ENCODE measurements around the gene BUD31.
"Not testable (repeated sequence)": the region's sequence is repeated elsewhere in the genome, so short reads cannot be mapped to it uniquely, and the experiment has no call there.

BUD31 gene

GRCh38 chr7:99408379-99409191 is at the start of gene BUD31, which contains the start of gene PDAP1:
Gene BUD31 (plus strand): TSS chr7:99408969. CDS start chr7:99411093, 2,124 bp downstream.
Gene PDAP1 (minus strand): TSS chr7:99408597. CDS start chr7:99408548, 49 bp downstream.
- peak; percentile 97 for DNase-seq

- no peak for DNase-seq
Measured at GRCh38 chr7:99359465-99360154, 49.2 kb upstream of the BUD31 start.

- DNase-seq, result no peak
Measured at GRCh38 chr7:99362801-99363200, 46.0 kb upstream of the BUD31 start.

GRCh38 chr7:99363286-99363685 is 45.5 kb upstream of the BUD31 start:
- DNase-seq, result no peak

GRCh38 chr7:99365318-99366141 is 43.2 kb upstream of the BUD31 start:
- peak; percentile 58 for DNase-seq

- no peak for DNase-seq
Measured at GRCh38 chr7:99366646-99367045, 42.1 kb upstream of the BUD31 start.

- DNase-seq, result no peak
Measured at GRCh38 chr7:99368750-99369389, 39.9 kb upstream of the BUD31 start.

GRCh38 chr7:99369767-99370391 is 38.9 kb upstream of the BUD31 start:
- DNase-seq, result no peak

- no peak for DNase-seq
Measured at GRCh38 chr7:99371376-99371920, 37.3 kb upstream of the BUD31 start.

GRCh38 chr7:99372275-99373090 is 36.3 kb upstream of the BUD31 start:
- no peak for DNase-seq

- no peak for DNase-seq
Measured at GRCh38 chr7:99373091-99374066, 35.4 kb upstream of the BUD31 start.

- peak; percentile 78 for DNase-seq
Measured at GRCh38 chr7:99374111-99375064, 34.4 kb upstream of the BUD31 start, which contains the start of gene ARPC1B. Gene ARPC1B (plus strand): TSS chr7:99374730. CDS start chr7:99385715, 10,985 bp downstream.

GRCh38 chr7:99375070-99375807 is 33.5 kb upstream of the BUD31 start:
- DNase-seq, result peak; percentile 64

- DNase-seq, result peak; percentile 86
Measured at GRCh38 chr7:99379043-99379577, 29.7 kb upstream of the BUD31 start.

- not testable (repeated sequence) for DNase-seq
Measured at GRCh38 chr7:99379693-99380031, 29.1 kb upstream of the BUD31 start.

GRCh38 chr7:99380032-99380822 is 28.5 kb upstream of the BUD31 start:
- DNase-seq, result peak; percentile 62

All from CD4-positive, alpha-beta T cell treated with Interleukin-4 for 4 hours (primary cell).